OCI-LY1 (cell line): ENCODE results near the gene SLC9A4.

Experiments used
- H2AFZ ChIP-seq: fragments of 200-600 bp; sonication (generic), shearing (Covaris generic); 2 replicates; pipeline ENCODE4 v1.6.0; 2014; ENCODE audit warnings: antibody characterized with exemption, mild to moderate bottlenecking, low read length
- H3F3A ChIP-seq: fragments of 200-600 bp; sonication (generic), shearing (Covaris generic); 2 replicates; pipeline ENCODE4 v1.6.0; 2014; ENCODE audit warnings: mild to moderate bottlenecking, antibody characterized with exemption, low read length, moderate library complexity; ENCODE audit not compliant: insufficient read depth
- H3K27ac ChIP-seq: fragments of 200-600 bp; sonication (generic); 2 replicates; pipeline ENCODE4 v1.5.1; 2014; ENCODE audit warnings: low read length, mixed run types, mild to moderate bottlenecking, low read depth; ENCODE audit not compliant: poor library complexity, severe bottlenecking
- H3K27me3 ChIP-seq: fragments of 200-600 bp; sonication (generic); 2 replicates; pipeline ENCODE4 v1.6.0; 2014; ENCODE audit warnings: antibody characterized with exemption, mild to moderate bottlenecking, low read length, moderate library complexity; ENCODE audit not compliant: insufficient read depth
- H3K36me3 ChIP-seq: fragments of 200-600 bp; sonication (generic); 2 replicates; pipeline ENCODE4 v1.6.1; 2014; ENCODE audit warnings: mild to moderate bottlenecking, antibody characterized with exemption, low read length, moderate library complexity, mixed read lengths; ENCODE audit not compliant: insufficient read depth
- H3K4me1 ChIP-seq: fragments of 200-600 bp; sonication (generic); 2 replicates; pipeline ENCODE4 v1.5.1; 2014; ENCODE audit warnings: mild to moderate bottlenecking, low read length, moderate library complexity; ENCODE audit not compliant: insufficient read depth, severe bottlenecking
- H3K4me2 ChIP-seq: fragments of 200-600 bp; sonication (generic), shearing (Covaris generic); 2 replicates; pipeline ENCODE4 v1.6.1; 2014; ENCODE audit warnings: low read length
- H3K4me3 ChIP-seq: fragments of 200-600 bp; sonication (generic); 2 replicates; pipeline ENCODE4 v1.5.1; 2014; ENCODE audit warnings: low read length, low read depth, mild to moderate bottlenecking, mixed read lengths; ENCODE audit not compliant: poor library complexity, severe bottlenecking
- H3K79me2 ChIP-seq: fragments of 200-600 bp; shearing (Covaris generic); 2 replicates; pipeline ENCODE4 v1.6.1; 2016; ENCODE audit warnings: mixed run types, low read length, mixed read lengths; ENCODE audit not compliant: insufficient read depth
- H3K9ac ChIP-seq: fragments of 200-600 bp; sonication (generic), shearing (Covaris generic); 2 replicates; pipeline ENCODE4 v1.6.1; 2014; ENCODE audit warnings: mild to moderate bottlenecking, low read length, mixed read lengths
- H3K9me2 ChIP-seq: fragments of 200-600 bp; sonication (generic), shearing (Covaris generic); 2 replicates; pipeline ENCODE4 v1.6.1; 2014; ENCODE audit warnings: low read depth, mild to moderate bottlenecking, low read length, mixed read lengths
- H3K9me3 ChIP-seq: fragments of 200-600 bp; shearing (Covaris generic); 2 replicates; pipeline ENCODE4 v1.6.1; 2014; ENCODE audit warnings: low read length, mixed read lengths
- H4K20me1 ChIP-seq: fragments of 200-600 bp; sonication (generic), shearing (Covaris generic); 2 replicates; pipeline ENCODE4 v1.6.0; 2016; ENCODE audit warnings: mild to moderate bottlenecking, low read length; ENCODE audit not compliant: insufficient read depth
- EZH2 ChIP-seq: fragments of 200-600 bp; sonication (generic), shearing (Covaris generic); IDR thresholded peaks from 2 replicates; pipeline ENCODE4 v1.8.0; 2017; ENCODE audit warnings: borderline replicate concordance, mixed run types, mild to moderate bottlenecking, antibody characterized with exemption, low read length, moderate library complexity, mixed read lengths
- TF ChIP-seq, protein P1 (sequence below): fragments of 200-600 bp; sonication (generic), shearing (Covaris generic); IDR thresholded peaks from 2 replicates; pipeline ENCODE4 v1.5.1; 2017; ENCODE audit warnings: mild to moderate bottlenecking, antibody characterized with exemption, low read length, moderate library complexity, mixed read lengths

SLC9A4 gene

GRCh38 chr2:102463160-102463559, 9.9 kb upstream of the SLC9A4 start:
- H3K9ac ChIP-seq, result no peak overlapping the region
- H3K4me2 ChIP-seq, result no peak overlapping the region
- H3K9me2 ChIP-seq, result no peaks in the 10 kb centered on the region
- no peak overlapping the region for H2AFZ ChIP-seq
- no peaks in the 10 kb centered on the region; the same call in 1 of the 2 replicates for H3K27me3 ChIP-seq
- H3K9me3 ChIP-seq, result no peaks in the 10 kb centered on the region
- no peaks in the 10 kb centered on the region for H3F3A ChIP-seq
- H3K79me2 ChIP-seq, result no peaks in the 10 kb centered on the region
- no peak for TF ChIP-seq EZH2
- TF ChIP-seq, protein P1, sequence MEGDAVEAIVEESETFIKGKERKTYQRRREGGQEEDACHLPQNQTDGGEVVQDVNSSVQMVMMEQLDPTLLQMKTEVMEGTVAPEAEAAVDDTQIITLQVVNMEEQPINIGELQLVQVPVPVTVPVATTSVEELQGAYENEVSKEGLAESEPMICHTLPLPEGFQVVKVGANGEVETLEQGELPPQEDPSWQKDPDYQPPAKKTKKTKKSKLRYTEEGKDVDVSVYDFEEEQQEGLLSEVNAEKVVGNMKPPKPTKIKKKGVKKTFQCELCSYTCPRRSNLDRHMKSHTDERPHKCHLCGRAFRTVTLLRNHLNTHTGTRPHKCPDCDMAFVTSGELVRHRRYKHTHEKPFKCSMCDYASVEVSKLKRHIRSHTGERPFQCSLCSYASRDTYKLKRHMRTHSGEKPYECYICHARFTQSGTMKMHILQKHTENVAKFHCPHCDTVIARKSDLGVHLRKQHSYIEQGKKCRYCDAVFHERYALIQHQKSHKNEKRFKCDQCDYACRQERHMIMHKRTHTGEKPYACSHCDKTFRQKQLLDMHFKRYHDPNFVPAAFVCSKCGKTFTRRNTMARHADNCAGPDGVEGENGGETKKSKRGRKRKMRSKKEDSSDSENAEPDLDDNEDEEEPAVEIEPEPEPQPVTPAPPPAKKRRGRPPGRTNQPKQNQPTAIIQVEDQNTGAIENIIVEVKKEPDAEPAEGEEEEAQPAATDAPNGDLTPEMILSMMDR, result no peak
- H3K4me1 ChIP-seq, result no peaks in the 10 kb centered on the region
- no peak overlapping the region for H3K27ac ChIP-seq
- no peaks in the 10 kb centered on the region for H3K36me3 ChIP-seq
- H3K4me3 ChIP-seq, result no peak overlapping the region
- no peaks in the 10 kb centered on the region for H4K20me1 ChIP-seq

- Histone ChIP-seq H3K4me2 (no peak overlapping the region), H3K4me1 (no peaks in the 10 kb centered on the region), H3K27ac (no peak overlapping the region), H2AFZ (no peak overlapping the region), H3K79me2 (no peaks in the 10 kb centered on the region), H4K20me1 (no peaks in the 10 kb centered on the region), H3K36me3 (no peaks in the 10 kb centered on the region), H3K9me2 (no peaks in the 10 kb centered on the region), H3K9me3 (no peaks in the 10 kb centered on the region), H3F3A (no peaks in the 10 kb centered on the region), H3K27me3 (no peaks in the 10 kb centered on the region), H3K9ac (no peak overlapping the region), H3K4me3 (no peak overlapping the region)
- no peak for TF ChIP-seq EZH2
- TF ChIP-seq, protein P1, result no peak
Measured at GRCh38 chr2:102470168-102470567, 2.9 kb upstream of the SLC9A4 start.

DNA sequence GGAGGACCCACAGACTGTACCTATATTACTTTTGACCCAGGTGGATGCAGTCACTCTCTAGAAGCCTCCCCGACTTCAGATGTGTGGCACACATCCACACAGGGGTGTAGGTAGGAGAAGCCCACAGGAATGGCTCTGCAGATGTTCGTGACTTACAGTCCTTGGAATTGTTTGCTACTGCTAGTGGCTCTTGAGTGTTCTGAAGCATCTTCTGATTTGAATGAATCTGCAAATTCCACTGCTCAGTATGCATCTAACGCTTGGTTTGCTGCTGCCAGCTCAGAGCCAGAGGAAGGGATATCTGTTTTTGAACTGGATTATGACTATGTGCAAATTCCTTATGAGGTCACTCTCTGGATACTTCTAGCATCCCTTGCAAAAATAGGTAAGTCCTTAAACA, 605 bp downstream of the SLC9A4 start:
- Histone ChIP-seq H3K27ac (no peak overlapping the region), H4K20me1 (no peaks in the 10 kb centered on the region), H2AFZ (no peak overlapping the region), H3K4me1 (no peaks in the 10 kb centered on the region), H3K9me3 (no peaks in the 10 kb centered on the region), H3K4me3 (no peak overlapping the region), H3K4me2 (no peak overlapping the region), H3F3A (no peaks in the 10 kb centered on the region), H3K79me2 (no peaks in the 10 kb centered on the region), H3K9ac (no peak overlapping the region), H3K36me3 (no peaks in the 10 kb centered on the region), H3K27me3 (no peaks in the 10 kb centered on the region), H3K9me2 (no peaks in the 10 kb centered on the region)
- TF ChIP-seq, protein P1, result no peak
- TF ChIP-seq EZH2, result no peak
